Mucosa of descending colon (tissue), 3 donors: ENCODE measurements around the gene FBRSL1. TPM values are rescaled to one million over a fixed set of nuclear protein-coding genes. Genes with fewer than 3 reads are reported as not detected.

Experiments
- ATAC-seq: fragments of 200-7000 bp; cut with Tn5 transposase; one replicate; pipeline ENCODE4 v1.9.1; 2020; ENCODE audit warnings: mild to moderate bottlenecking, moderate library complexity
- DNase-seq, 3 donors: peaks; one replicate each; pipeline ENCODE4 v3.0.0-alpha.2; 2020
- H3K36me3 ChIP-seq: fragments of 200-600 bp; one replicate; pipeline ENCODE4 v1.8.0; 2021; ENCODE audit warnings: low read depth, mild to moderate bottlenecking
- H3K4me1 ChIP-seq: fragments of 200-600 bp; one replicate; pipeline ENCODE4 v1.8.0; 2021; ENCODE audit warnings: low read depth, mild to moderate bottlenecking
- H3K4me3 ChIP-seq: fragments of 200-600 bp; one replicate; pipeline ENCODE4 v1.8.0; 2021; ENCODE audit warnings: mild to moderate bottlenecking
- H3K9me3 ChIP-seq: fragments of 200-600 bp; one replicate; pipeline ENCODE4 v1.8.0; 2021; ENCODE audit warnings: mild to moderate bottlenecking
- intact Hi-C, 2 donors: fragments of 100-400 bp; cut with DNase I in 1 of 2; cut with micrococcal nuclease in 1 of 2; formaldehyde crosslinking; loops; one replicate each; pipeline versions ENCODE4 v1.11.0 to v1.11.1; 2022; cut with DNase I, micrococcal nuclease
- total RNA-seq, 3 donors: library from RNA; stranded (reverse); fragmentation: NEBNext Ultra II Directional in 2 of 3; extraction: Animal tissue kit (Norgen Biotek cat#: 25700) in 2 of 3; gene quantifications; one replicate each; pipeline versions ENCODE4 v1.2.1 to v1.2.4, GENCODE V29; 2021 to 2023
- TF ChIP-seq, protein P1 (sequence below): fragments of 200-600 bp; IDR thresholded peaks from one replicate; pipeline ENCODE4 v1.8.0; 2022; ENCODE audit warnings: antibody characterized with exemption, mild to moderate bottlenecking
- donor health status: DM: no; HTN: no; CAD: no; lungs with moderate emphysema.
- donor health status: DM: no; HTN: no; CAD: no.
- donor health status: DM: no; HTN: yes; CAD: no.

Gene FBRSL1
- total RNA-seq, 3 donors from 2014 or later = 54.7 to 68.5 (median 55.6) TPM

GRCh38 chr12:132512197-132513069 is 22.5 kb downstream of the FBRSL1 start:
- H3K4me1 ChIP-seq = no peaks in the 10 kb centered on the region
- no peaks in the 10 kb centered on the region for H3K36me3 ChIP-seq
- DNase-seq = no peak
- intact Hi-C loops = no loop called here
- H3K4me3 ChIP-seq = no peak overlapping the region
- no peaks in the 10 kb centered on the region for H3K9me3 ChIP-seq
- no peak for ATAC-seq
- TF ChIP-seq, protein P1, sequence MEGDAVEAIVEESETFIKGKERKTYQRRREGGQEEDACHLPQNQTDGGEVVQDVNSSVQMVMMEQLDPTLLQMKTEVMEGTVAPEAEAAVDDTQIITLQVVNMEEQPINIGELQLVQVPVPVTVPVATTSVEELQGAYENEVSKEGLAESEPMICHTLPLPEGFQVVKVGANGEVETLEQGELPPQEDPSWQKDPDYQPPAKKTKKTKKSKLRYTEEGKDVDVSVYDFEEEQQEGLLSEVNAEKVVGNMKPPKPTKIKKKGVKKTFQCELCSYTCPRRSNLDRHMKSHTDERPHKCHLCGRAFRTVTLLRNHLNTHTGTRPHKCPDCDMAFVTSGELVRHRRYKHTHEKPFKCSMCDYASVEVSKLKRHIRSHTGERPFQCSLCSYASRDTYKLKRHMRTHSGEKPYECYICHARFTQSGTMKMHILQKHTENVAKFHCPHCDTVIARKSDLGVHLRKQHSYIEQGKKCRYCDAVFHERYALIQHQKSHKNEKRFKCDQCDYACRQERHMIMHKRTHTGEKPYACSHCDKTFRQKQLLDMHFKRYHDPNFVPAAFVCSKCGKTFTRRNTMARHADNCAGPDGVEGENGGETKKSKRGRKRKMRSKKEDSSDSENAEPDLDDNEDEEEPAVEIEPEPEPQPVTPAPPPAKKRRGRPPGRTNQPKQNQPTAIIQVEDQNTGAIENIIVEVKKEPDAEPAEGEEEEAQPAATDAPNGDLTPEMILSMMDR = no peak

DNA sequence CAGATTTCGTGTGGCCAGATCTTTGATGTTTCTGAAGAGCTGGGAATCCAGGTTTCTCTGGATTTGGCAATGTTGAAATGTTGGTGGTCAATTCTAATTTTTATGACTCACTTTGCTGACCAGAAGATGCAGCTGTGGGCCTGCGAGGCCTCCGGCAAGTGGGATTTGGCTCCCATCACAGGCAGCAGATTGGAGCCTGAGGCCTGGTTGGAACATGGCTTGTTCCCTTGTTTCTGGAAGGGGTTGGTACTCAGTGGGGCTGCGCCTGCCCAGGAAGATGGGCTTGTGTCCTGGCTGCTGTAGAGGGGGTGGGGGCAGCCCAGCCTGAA is 23.1 kb downstream of the FBRSL1 start:
- ATAC-seq = no peak
- TF ChIP-seq, protein P1 = no peak
- no peaks in the 10 kb centered on the region for H3K9me3 ChIP-seq
- H3K4me1 ChIP-seq = no peaks in the 10 kb centered on the region
- DNase-seq = no peak
- H3K36me3 ChIP-seq = no peaks in the 10 kb centered on the region
- intact Hi-C loops = no loop called here
- no peak overlapping the region for H3K4me3 ChIP-seq

DNA sequence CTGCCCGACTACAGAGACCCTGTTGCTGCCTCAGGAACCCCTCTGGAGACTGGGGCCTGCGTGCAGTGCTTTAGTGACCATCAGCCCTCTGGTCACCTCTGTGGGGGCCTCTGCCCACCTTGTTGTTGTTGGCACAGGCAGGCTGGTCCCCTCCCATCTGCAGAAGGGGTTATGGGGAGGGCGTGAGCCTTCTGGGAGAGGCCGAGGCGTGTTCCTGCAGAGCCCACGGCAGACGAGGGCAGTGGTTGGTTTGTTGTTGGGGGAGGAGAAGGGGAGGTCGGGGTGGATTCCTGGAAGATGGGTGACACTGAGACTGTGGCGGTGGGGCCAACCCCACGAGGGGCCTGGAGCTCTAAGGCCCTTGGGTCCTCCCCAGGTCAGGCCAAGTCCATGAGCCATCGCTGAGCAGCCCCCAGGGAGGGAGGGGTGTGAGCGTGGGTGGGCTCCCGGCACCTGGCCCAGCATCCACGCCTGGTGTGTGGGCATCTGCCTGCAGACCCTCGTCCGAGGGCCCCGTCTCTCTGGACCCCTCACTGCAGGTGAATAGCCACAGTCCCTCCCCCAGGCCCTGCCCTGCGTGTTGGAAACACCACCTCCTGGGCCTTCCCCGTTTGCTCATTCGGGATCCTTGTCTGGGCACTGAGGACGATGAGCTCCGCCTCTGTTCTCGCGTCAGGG is 23.6 kb downstream of the FBRSL1 start:
- intact Hi-C loops = no loop called here
- ATAC-seq (no peak), DNase-seq (no peak)
- no peaks in the 10 kb centered on the region for H3K36me3 ChIP-seq
- TF ChIP-seq, protein P1 = no peak
- H3K4me3 ChIP-seq = no peak overlapping the region
- H3K4me1 ChIP-seq = no peaks in the 10 kb centered on the region
- H3K9me3 ChIP-seq = no peaks in the 10 kb centered on the region

DNA sequence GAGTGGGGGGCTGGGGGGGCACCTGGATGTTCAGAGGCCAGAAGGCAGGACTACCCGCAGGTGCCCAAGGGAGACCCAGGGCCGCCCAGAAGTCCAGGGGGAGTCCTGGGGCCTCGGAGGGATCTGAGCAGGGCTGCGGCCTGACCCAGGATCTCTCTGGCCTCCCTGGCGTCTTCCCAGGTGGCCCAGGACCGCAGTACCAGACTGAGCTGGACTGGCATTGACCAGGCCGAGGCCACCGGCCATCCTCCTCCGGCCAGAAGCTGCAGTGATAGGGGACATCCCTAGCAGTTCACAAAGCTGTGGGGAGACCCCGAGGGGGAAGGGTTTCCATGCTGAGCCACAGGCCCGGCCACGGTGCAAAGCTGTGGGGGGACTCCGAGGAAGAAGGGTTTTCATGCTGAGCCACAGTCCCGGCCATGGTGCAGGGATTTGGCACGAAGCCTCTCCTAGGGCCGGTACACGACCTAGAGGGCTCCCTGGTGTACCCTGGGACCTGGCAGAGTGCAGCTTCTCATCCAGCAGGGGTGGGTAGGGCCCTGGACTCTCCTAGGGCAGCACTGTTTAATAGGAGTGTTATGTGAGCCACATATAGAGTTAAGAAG is 24.4 kb downstream of the FBRSL1 start:
- ATAC-seq = no peak

GRCh38 chr12:132514838-132515237 is 24.9 kb downstream of the FBRSL1 start:
- TF ChIP-seq, protein P1 = no peak
- Histone ChIP-seq H3K4me1 (no peaks in the 10 kb centered on the region), H3K4me3 (no peak overlapping the region), H3K36me3 (no peaks in the 10 kb centered on the region), H3K9me3 (peaks cover 4% of the 10 kb centered on the region)
- ATAC-seq (no peak), DNase-seq (no peak)
- intact Hi-C loops = no loop called here

More for the DNA sequence above, 24.4 kb downstream of the FBRSL1 start:
- Histone ChIP-seq H3K4me3 (no peak overlapping the region), H3K4me1 (no peaks in the 10 kb centered on the region), H3K36me3 (no peaks in the 10 kb centered on the region), H3K9me3 (peaks cover 3% of the 10 kb centered on the region)
- intact Hi-C loops = no loop called here
- TF ChIP-seq, protein P1 = no peak
- no peak for DNase-seq
